Adrenal gland (tissue), 12 donors: Measurements from ENCODE around the gene TNS4. TPM values are rescaled to one million over a fixed set of nuclear protein-coding genes. Genes with fewer than 3 reads are reported as not detected.
A peak's percentile ranks its signal among the peaks of the same experiment; 100 is the strongest.

Experiments
- DNase-seq, 7 donors: peaks; one replicate each; pipeline ENCODE4 v3.0.0-alpha.2; 2019 to 2020
- H3K27ac ChIP-seq, 5 donors: fragments of 200-600 bp; sonication (generic) in 4 of 5; 1 replicate in 3 of 5; 2 replicates in 2 of 5; pipeline versions ENCODE4 v1.5.1 to v1.8.0; 2016 to 2020; ENCODE audit warnings: mild to moderate bottlenecking in 1 of 5
- H3K27me3 ChIP-seq: fragments of 200-600 bp; 2 replicates; pipeline ENCODE4 v1.8.0; 2021
- H3K36me3 ChIP-seq, 2 donors: fragments of 200-600 bp; replicated peaks in 1 of 2; 1 replicate in 1 of 2; 2 replicates in 1 of 2; pipeline versions ENCODE4 v1.5.1 to v1.8.0; 2018 to 2022
- H3K4me1 ChIP-seq, 2 donors: fragments of 200-600 bp; replicated peaks in 1 of 2; 1 replicate in 1 of 2; 2 replicates in 1 of 2; pipeline versions ENCODE4 v1.5.1 to v1.8.0; 2018 to 2021
- H3K4me3 ChIP-seq, 4 donors: fragments of 200-600 bp; sonication (generic) in 3 of 4; one replicate each; pipeline ENCODE4 v1.5.1; 2016 to 2018
- H3K9me3 ChIP-seq, 3 donors: fragments of 200-600 bp; sonication (generic) in 1 of 3; replicated peaks in 1 of 3; 1 replicate in 2 of 3; 2 replicates in 1 of 3; pipeline versions ENCODE4 v1.5.1 to v1.8.0; 2016 to 2021
- CTCF ChIP-seq, 6 experiments: fragments of 450-650 bp in 4 of 6; fragments of 200-600 bp in 2 of 6; sonication (generic) in 1 of 6; IDR thresholded peaks; 1 replicate in 5 of 6; 2 replicates in 1 of 6; pipeline versions ENCODE4 v1.5.1 to v1.8.0; 2016 to 2021; ENCODE audit warnings: antibody characterized with exemption in 6 of 6, mild to moderate bottlenecking in 2 of 6, moderate library complexity in 1 of 6
- POLR2A ChIP-seq, 2 donors: fragments of 450-650 bp; IDR thresholded peaks; one replicate each; pipeline ENCODE4 v1.6.1; 2017; ENCODE audit warnings: antibody characterized with exemption in 2 of 2, mild to moderate bottlenecking in 2 of 2, moderate library complexity in 1 of 2
- WGBS, 4 donors: extraction: QIAGEN DNeasy Blood & Tissue Kit in 2 of 4; methylation state at CpG; one replicate each; pipeline versions ENCODE4 v1.1.5 to v1.1.7; 2013 to 2017; 5-methylcytosine and 5-hydroxymethylcytosine counted together
- intact Hi-C, 2 donors: fragments of 100-400 bp; cut with DNase I; formaldehyde crosslinking; loops; one replicate each; pipeline versions ENCODE4 v1.14.1 to v1.15.0; 2022 to 2023
- polyA plus RNA-seq, 3 donors: library from polyadenylated mRNA; stranded (reverse); fragments of 200-250 nt in 2 of 3; fragments of 350-450 nt in 1 of 3; fragmentation: Illumina TruSeq in 1 of 3; extraction: RNeasy Lipid Tissue Mini Kit (QIAGEN cat#74804) in 1 of 3; gene quantifications; one replicate each; pipeline ENCODE4 v1.2.3, GENCODE V29; 2013 to 2014
- total RNA-seq, 9 donors: library from RNA; depleted of rRNA in 4 of 9; stranded (reverse); fragments of >200 nt in 4 of 9; fragments of 120-200 nt in 1 of 9; fragmentation: NEBNext Ultra II Directional in 1 of 9; extraction: Animal tissue kit (Norgen Biotek cat#: 25700) in 1 of 9; gene quantifications; one replicate each; pipeline versions ENCODE4 v1.1.0 to v1.2.4, GENCODE V29; 2013 to 2023
- donor health status: healthy with polysubstance abuse.
- donor health status: Bipolar disorder and iron deficiency.
- donor health status: DM: yes; HTN: yes; CAD: no.
- donor health status: DM: no; HTN: no; CAD: no.
- donor health status: DM: no; HTN: no; CAD: no.
- donor health status: DM: yes; HTN: yes; CAD: no.

Gene TNS4
- total and polyA plus RNA-seq, 12 donors = 0.07 to 0.32 (median 0.11) TPM; not detected in 7

- no peak for TF ChIP-seq CTCF (IDR thresholded peaks at IDR 0.05)
- no peak for TF ChIP-seq POLR2A (IDR thresholded peaks at IDR 0.05)
- peak in 3 of 7 donors; percentile 37 to 45 (median 41) for DNase-seq
- peaks cover 17 to 42% of the 10 kb centered on the region in 2 donors for H3K4me1 ChIP-seq
- H3K36me3 ChIP-seq = no peaks in the 10 kb centered on the region
- intact Hi-C loops = loop anchor here in 1 of 2 donors (10.0 kb wide), 1 partner anchor 172 kb away; the partner anchor contains the start of gene GJD3
- H3K4me3 ChIP-seq = no peak overlapping the region
- H3K27me3 ChIP-seq = no peaks in the 10 kb centered on the region
- WGBS, 4 donors = 59 to 70% (median 62%) methylated on average over 10 to 13 of the region's 13 CpGs
- peak overlapping the region in 4 of 5 donors; percentile 17 to 97 (median 54) for H3K27ac ChIP-seq
- no peaks in the 10 kb centered on the region for H3K9me3 ChIP-seq
These were observed 35.1 kb upstream of the TNS4 start for GRCh38 chr17:40536295-40537171.

GRCh38 chr17:40535924-40536294, 34.5 kb upstream of the TNS4 start:
- H3K4me1 ChIP-seq = peaks cover 16 to 36% of the 10 kb centered on the region in 2 donors
- H3K9me3 ChIP-seq = no peaks in the 10 kb centered on the region
- TF ChIP-seq CTCF (IDR thresholded peaks at IDR 0.05) (no peak), POLR2A (IDR thresholded peaks at IDR 0.05) (no peak)
- no peaks in the 10 kb centered on the region for H3K36me3 ChIP-seq
- H3K27me3 ChIP-seq = no peaks in the 10 kb centered on the region
- H3K27ac ChIP-seq = peak overlapping the region in 3 of 5 donors; percentile 20 to 97 (median 88)
- intact Hi-C loops = loop anchor here in 1 of 2 donors (2.0 to 10.0 kb wide), 2 partner anchors 93 to 171 kb away; partner anchors contain the start of genes GJD3 and IGFBP4
- H3K4me3 ChIP-seq = no peak overlapping the region
- DNase-seq = peak in 1 of 7 donors; percentile 20
- WGBS, 4 donors = 64 to 82% (median 71%) methylated on average over 2 to 3 of the region's 3 CpGs

- 84 to 98% (median 89%) methylated on average over 4 of the region's 4 CpGs for WGBS, 4 donors
- no peaks in the 10 kb centered on the region for H3K27me3 ChIP-seq
- no peaks in the 10 kb centered on the region for H3K36me3 ChIP-seq
- no peak for DNase-seq
- TF ChIP-seq CTCF (IDR thresholded peaks at IDR 0.05) (no peak), POLR2A (IDR thresholded peaks at IDR 0.05) (no peak)
- H3K4me3 ChIP-seq = no peak overlapping the region
- intact Hi-C loops = loop anchor here in 1 of 2 donors (2.0 to 10.0 kb wide), 2 partner anchors 93 to 171 kb away; partner anchors contain the start of genes GJD3 and IGFBP4
- H3K4me1 ChIP-seq = peaks cover 16 to 35% of the 10 kb centered on the region in 2 donors
- peak overlapping the region in 1 of 5 donors; percentile 97 for H3K27ac ChIP-seq
- no peaks in the 10 kb centered on the region for H3K9me3 ChIP-seq
These were observed 34.0 kb upstream of the TNS4 start for GRCh38 chr17:40535438-40535837.
